GM12864 (cell line): Measurements from ENCODE around the gene PTPN5.
"Not testable (repeated sequence)": the region's sequence is repeated elsewhere in the genome, so short reads cannot be mapped to it uniquely, and the experiment has no call there.

ENCODE experiments used
- DNase-seq: peaks from one replicate; pipeline ENCODE4 v3.0.0-alpha.2; 2011; ENCODE audit warnings: low read depth
- H3K4me3 ChIP-seq: 2 replicates; pipeline ENCODE4 v1.5.1; 2011; ENCODE audit warnings: mild to moderate bottlenecking, low read depth, low read length, control low read depth
- CTCF ChIP-seq: IDR thresholded peaks from 2 replicates; pipeline ENCODE4 v1.5.1; 2011; ENCODE audit warnings: low read depth, mild to moderate bottlenecking, moderate library complexity, low read length, control low read depth, inconsistent platforms; ENCODE audit errors: missing control alignments

PTPN5 gene

GRCh38 chr11:18692941-18693760 lies 98.4 kb downstream of the PTPN5 start:
- no peak overlapping the region for H3K4me3 ChIP-seq
- no peak for TF ChIP-seq CTCF
- DNase-seq: no peak

DNA sequence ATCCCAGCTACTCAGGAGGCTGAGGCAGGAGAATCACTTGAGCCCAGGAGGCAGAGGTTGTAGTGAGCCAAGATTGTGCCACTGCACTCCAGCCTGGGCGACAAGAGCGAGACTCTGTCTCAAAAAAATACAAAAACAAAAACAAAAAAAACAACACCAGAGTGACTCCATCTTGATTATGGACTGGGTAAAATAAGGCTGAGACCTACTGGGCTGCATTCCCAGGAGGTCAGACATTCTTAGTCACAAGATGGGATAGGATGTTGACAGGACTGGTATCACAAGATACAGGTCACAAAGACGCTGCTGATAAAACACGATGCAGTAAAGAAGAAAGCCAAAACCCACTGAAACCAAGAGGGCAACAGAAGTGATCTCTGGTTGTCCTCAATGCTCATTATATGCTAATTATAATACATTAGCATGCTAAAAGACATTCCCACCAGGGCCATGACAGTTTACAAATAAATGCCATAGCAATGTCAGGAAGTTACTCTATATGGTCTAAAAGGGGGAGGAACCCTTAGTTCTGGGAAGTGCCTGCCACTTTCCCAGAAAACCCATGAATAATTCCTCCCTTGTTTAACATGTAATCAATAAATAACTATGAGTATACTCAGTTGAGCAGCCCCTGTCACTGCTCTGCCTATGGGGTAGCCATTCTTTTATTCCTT lies 100.0 kb downstream of the PTPN5 start:
- not testable (repeated sequence) for DNase-seq, H3K4me3 ChIP-seq

GRCh38 chr11:18684267-18684666 lies 107.3 kb downstream of the PTPN5 start:
- no peak for DNase-seq
- TF ChIP-seq CTCF: no peak
- no peak overlapping the region for H3K4me3 ChIP-seq

- H3K4me3 ChIP-seq: no peak overlapping the region
- TF ChIP-seq CTCF: no peak
- no peak for DNase-seq
Measured at GRCh38 chr11:18682466-18682865, 109.1 kb downstream of the PTPN5 start.

DNA sequence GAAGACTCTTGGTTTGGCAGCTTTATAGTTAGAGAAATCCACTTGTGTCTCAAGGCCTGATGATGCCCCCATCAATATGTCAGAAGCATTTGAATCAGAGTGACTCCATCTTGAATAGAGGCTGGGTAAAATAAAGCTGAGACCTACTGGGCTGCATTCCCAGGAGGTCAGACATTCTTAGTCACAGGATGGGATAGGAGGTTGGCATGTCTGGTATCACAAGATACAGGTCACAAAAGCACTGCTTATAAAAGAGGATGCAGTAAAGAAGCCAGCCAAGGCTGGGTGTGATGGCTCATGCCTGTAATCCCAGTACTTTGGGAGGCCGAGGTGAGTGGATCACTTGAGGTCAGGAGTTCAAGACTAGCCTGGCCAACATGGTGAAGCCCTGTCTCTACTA lies 109.6 kb downstream of the PTPN5 start:
- DNase-seq, H3K4me3 ChIP-seq: not testable (repeated sequence)
